ENCODE measurements around the gene MYO1G. TPM values are rescaled to one million over a fixed set of nuclear protein-coding genes. Genes with fewer than 3 reads are reported as not detected.

Gene MYO1G
- total and polyA plus RNA-seq, 9 of the 15 experiments (the other 6 are each of a cell fraction or from before 2014, with no cell fraction given): 0.03 to 0.62 (median 0.13) TPM; not detected in 1

- TF ChIP-seq ARNT (IDR thresholded peaks at IDR 0.05) (peak in 1 of 2 experiments; percentile 59; a peak in 1 of 4 replicates), SOX6 (IDR thresholded peaks at IDR 0.05) (peak; percentile 78), CREM (IDR thresholded peaks at IDR 0.05; ENCODE audit: low read depth) (0 out of 2 replicates have a peak, but pooled peaks have one; percentile 10)
Measured at GRCh38 chr7:44992004-44992795, 13.4 kb upstream of the MYO1G start (continued).

GRCh38 chr7:44990109-44991023 is 11.6 kb upstream of the MYO1G start:
- Histone ChIP-seq H3K27me3 (ENCODE audit: control insufficient read depth in 2 of 2, insufficient read depth in 2 of 2, low read length in 2 of 2) (no peaks in the 10 kb centered on the region), H3K36me3 (ENCODE audit: control insufficient read depth, insufficient read depth, low read length) (peaks cover 10% of the 10 kb centered on the region), H2AFZ (ENCODE audit: low read depth, low read length) (no peak overlapping the region), H3K9ac (ENCODE audit: insufficient read depth in 1 of 2, low read depth in 2 of 2, low read length in 2 of 2) (no peak overlapping the region), H3K4me1 (replicated peaks in 1 of 2; ENCODE audit: control insufficient read depth in 2 of 2, insufficient read depth in 2 of 2, low read length in 2 of 2) (peaks cover 24 to 45% of the 10 kb centered on the region in 2 experiments), H3K9me3 (replicated peaks; ENCODE audit: control insufficient read depth, insufficient read depth, low read depth, low read length) (no peaks in the 10 kb centered on the region), H3K4me2 (ENCODE audit: insufficient read depth, low read length) (no peak overlapping the region; the same call in 1 of the 2 replicates), H3K9me1 (ENCODE audit: control insufficient read depth, insufficient read depth, low read length) (no peaks in the 10 kb centered on the region), H3K79me2 (ENCODE audit: control insufficient read depth, insufficient read depth, low read length) (peaks cover 23% of the 10 kb centered on the region), H3K27ac (ENCODE audit: extremely low read depth, low read depth, low read length) (no peak overlapping the region), H4K20me1 (replicated peaks; ENCODE audit: control insufficient read depth, insufficient read depth, low read length) (peaks cover under 1% of the 10 kb centered on the region; the same call in 1 of the 2 replicates), H3K4me3 (no peak overlapping the region)
- CTCF ChIA-PET (ENCODE audit: low intra/inter-chr PET ratio): no interaction called here
- no peak for ATAC-seq
- POLR2A ChIA-PET: interaction anchor here (0.6 to 2.6 kb wide), 7 partner anchors 8 to 588 kb away, joined by 3 to 11 read pairs (median 4); partner anchors contain the start of gene CCM2
- in situ Hi-C loops (cut with MboI) (no loop called here), intact Hi-C loops (cut with micrococcal nuclease) (no loop called here)
- BruUV-seq (replicated peaks): no TSS peak
- FAIRE-seq: no peak
- WGBS (ENCODE audit: insufficient coverage, low coverage, missing lambda C conversion rate): 41% methylated on average over 9 of the region's 9 CpGs
- no peak for DNase-seq (ENCODE audit: extremely low read depth in 1 of 4, low spot score in 3 of 4)
- TF ChIP-seq ETS1 (conservative IDR thresholded peaks at IDR 0.05; ENCODE audit: control insufficient read depth, low read depth, low read length) (no peak), MEF2A (IDR thresholded peaks at IDR 0.05; ENCODE audit: control insufficient read depth, low read depth, low read length) (peak; percentile 71; the same call in 1 of the 2 replicates), ZC3H4 (CRISPR knock-in tag; IDR thresholded peaks at IDR 0.05; ENCODE audit: borderline replicate concordance) (no peak), BHLHE40 (IDR thresholded peaks at IDR 0.05; ENCODE audit: low read length) (peak; percentile 77), GATA2 (CRISPR knock-in tag; IDR thresholded peaks at IDR 0.05) (no peak), FOSL1 (tag; conservative IDR thresholded peaks at IDR 0.05) (peak; percentile 64), HDAC2 (IDR thresholded peaks at IDR 0.05) (peak; percentile 70), CUX1 (CRISPR knock-in tag; IDR thresholded peaks at IDR 0.05) (no peak), KDM1A (IDR thresholded peaks at IDR 0.05) (peak; percentile 98)
